Activated CD4-positive, alpha-beta T cell treated with anti-CD3 and anti-CD28 coated beads for 24 hours (primary cell): Measurements from ENCODE around the gene HDDC3.

Experiments
- DNase-seq, 2 donors: peaks; one replicate each; pipeline ENCODE4 v3.0.0-alpha.2; 2020; ENCODE audit warnings: low read depth in 2 of 2

HDDC3 gene

DNA sequence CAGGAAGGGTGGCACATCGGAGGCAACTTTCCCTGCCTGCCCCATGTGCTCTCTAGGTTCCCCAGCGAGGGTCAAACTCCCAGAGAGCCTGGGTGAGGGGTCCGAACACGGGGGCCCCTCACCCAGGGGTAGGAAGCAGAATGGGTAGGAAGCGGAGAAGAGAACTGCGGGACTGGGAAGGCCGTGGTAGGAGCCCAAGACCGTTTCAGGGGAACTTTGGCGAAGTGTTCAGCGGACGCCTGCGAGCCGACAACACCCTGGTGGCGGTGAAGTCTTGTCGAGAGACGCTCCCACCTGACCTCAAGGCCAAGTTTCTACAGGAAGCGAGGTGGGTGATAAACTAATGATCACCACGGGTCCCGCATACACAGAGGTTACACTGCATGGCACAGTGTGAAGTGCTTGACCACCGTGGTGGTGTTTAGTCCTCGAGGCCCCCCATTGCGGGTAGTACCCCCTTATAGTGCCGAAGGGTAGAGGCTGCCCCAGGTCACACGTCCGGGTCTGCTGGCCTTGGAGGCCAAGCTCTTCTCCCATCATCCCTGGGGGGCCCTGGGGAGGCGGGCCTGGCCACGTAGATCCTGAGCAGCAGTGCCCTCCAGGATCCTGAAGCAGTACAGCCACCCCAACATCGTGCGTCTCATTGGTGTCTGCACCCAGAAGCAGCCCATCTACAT is 39.7 kb downstream of the HDDC3 start:
- DNase-seq: no peak

DNA sequence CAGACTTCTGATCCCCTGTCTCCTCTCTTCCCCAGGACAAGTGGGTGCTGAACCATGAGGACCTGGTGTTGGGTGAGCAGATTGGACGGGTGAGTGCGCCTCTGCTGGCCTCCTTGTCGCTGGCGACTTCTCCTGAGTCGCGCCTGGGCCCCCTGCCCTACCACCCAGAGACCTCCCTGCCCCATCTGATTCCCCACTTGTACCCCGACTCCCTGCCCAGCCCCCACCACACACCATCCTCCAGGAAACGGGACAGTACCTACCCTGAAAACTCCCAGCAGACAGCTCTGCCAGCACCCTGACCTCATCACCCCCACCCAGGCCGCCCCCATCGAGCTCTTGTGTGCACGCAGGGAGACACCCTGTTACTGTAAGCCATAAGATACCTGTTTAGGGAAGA is 40.3 kb downstream of the HDDC3 start:
- no peak for DNase-seq

DNA sequence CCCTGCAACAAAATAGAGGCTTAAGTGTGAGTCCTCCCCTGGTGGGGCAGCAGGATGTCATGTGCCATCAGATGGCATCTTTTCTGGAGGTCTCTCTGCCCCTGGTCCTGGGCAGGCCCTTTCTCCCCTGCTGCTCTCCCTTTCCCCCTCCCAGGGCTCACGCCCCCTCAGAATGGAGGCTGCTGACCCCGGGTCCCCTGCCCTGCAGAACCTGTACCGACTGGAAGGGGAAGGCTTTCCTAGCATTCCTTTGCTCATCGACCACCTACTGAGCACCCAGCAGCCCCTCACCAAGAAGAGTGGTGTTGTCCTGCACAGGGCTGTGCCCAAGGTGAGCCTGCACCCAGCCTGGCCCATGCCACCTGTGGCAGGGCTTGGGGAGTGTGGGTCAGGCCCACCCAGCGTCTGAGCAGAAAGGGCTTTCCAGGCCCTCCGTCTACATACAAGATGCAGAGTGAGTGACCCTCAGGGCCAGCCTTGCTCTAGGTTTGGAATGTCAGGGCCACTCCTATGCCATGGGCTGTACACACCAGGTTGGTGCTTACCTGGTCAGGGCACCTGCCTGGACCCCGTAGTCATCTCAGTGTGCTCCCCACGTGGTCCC is 40.9 kb downstream of the HDDC3 start:
- DNase-seq: no peak

DNA sequence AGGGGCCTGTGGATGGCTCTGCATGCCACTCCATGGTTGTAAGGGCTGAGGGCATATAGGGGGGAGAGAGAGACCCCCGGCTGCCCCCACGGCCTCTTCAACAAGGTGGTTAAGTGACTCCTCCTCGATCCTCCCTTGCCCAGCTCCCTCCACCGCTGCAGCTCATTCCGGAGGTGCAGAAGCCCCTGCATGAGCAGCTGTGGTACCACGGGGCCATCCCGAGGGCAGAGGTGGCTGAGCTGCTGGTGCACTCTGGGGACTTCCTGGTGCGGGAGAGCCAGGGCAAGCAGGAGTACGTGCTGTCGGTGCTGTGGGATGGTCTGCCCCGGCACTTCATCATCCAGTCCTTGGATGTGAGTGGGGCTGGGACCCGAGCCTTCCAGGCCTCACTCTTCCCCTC is 41.5 kb downstream of the HDDC3 start:
- DNase-seq: no peak

DNA sequence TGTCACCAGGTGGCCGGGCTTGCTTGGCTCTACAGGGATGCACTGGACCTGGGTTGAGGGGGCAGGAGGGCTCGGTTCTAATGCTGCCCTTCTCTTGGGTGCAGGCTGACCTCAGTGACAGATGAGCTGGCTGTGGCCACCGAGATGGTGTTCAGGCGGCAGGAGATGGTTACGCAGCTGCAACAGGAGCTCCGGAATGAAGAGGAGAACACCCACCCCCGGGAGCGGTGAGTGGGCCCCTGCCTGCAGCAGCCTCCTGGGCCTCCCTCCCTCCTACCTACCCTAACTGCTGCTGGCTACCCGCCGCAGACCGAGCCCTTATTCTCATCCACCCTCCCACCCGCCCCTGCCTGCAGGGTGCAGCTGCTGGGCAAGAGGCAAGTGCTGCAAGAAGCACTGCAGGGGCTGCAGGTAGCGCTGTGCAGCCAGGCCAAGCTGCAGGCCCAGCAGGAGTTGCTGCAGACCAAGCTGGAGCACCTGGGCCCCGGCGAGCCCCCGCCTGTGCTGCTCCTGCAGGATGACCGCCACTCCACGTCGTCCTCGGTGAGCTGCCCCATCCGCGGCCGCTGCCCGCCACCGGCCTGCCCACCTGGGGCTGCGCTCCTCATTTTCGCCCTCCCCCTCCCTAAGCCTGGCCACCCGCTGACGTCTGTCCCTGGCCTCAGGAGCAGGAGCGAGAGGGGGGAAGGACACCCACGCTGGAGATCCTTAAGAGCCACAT is 42.5 kb downstream of the HDDC3 start:
- DNase-seq: no peak

DNA sequence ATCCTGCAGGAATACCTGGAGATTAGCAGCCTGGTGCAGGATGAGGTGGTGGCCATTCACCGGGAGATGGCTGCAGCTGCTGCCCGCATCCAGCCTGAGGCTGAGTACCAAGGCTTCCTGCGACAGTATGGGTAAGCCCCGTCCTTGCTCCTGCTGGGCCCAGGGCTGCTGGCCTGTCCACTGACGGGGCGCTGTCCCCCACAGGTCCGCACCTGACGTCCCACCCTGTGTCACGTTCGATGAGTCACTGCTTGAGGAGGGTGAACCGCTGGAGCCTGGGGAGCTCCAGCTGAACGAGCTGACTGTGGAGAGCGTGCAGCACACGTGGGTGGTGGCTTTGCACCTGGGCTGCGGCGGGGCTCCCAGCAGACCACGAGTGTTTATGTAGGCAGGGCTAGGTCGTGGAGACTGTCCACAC is 43.0 kb downstream of the HDDC3 start:
- no peak for DNase-seq

DNA sequence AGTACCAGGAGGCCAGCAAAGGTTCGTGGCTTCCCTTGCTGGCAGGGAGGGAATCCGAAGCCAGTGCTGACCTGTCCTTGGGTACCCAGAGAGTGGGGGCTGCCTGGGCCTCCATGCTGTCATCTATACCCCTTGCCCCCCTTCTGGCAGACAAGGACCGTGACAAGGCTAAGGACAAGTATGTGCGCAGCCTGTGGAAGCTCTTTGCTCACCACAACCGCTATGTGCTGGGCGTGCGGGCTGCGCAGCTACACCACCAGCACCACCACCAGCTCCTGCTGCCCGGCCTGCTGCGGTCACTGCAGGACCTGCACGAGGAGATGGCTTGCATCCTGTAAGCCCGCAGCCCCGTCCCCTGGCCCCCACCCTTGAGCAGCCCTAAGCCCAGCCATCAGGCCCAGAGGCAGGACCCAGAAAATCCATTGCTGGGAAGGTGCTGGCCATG is 45.3 kb downstream of the HDDC3 start:
- no peak for DNase-seq

DNA sequence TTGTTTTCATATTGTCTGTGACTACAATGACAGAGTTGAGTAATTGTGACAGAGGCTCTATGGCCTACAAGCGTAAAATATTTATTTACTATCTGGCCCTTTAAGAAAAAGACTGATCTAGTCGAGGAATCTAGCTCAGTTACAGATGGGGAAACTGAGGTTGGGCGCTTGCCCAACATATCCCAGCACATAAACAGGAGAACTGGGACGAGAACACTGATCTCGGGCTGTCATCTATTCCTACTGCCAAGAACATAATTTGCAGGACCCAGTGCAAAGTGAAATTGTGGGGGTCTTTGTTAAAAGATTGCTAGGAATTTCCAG is 46.1 kb downstream of the HDDC3 start:
- no peak for DNase-seq

DNA sequence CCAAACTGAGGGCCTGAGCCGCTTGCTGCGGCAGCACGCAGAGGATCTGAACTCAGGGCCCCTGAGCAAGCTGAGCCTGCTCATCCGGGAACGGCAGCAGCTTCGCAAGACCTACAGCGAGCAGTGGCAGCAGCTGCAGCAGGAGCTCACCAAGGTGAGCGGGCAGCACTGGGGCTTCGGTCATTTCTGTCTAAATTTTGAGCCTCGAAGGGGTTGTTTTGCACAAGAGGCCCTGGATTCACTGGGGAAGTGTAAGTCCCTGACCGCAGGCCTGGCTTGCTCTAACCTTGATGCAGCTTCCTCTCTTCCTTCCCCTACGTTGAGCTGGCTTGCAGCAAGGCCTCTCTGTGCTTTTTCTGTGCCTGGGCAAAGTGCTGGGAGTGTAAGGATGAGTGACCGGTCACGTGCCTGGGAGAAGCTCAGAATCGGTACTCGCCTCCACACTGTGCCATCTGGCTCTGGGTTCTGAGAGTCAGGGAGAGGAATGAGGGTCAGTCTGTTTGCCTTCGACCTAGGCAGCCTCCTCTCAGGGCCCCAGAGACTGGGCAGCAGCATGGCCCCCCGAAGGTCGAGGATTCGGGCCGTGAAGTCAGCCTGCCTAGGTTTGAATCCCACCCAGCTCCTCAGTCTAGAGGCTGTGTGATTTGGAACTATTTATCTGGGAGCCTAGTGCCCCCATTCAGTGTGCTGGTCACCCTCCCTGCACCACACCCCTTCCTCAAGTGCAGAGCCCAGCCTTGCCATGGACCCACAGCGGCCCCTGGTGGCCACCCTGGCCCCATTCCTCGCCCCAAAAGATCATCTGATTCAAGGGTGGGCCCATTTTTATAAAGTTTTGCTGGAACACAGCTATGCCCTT is 46.7 kb downstream of the HDDC3 start:
- peak; percentile 79 to 81 for DNase-seq

DNA sequence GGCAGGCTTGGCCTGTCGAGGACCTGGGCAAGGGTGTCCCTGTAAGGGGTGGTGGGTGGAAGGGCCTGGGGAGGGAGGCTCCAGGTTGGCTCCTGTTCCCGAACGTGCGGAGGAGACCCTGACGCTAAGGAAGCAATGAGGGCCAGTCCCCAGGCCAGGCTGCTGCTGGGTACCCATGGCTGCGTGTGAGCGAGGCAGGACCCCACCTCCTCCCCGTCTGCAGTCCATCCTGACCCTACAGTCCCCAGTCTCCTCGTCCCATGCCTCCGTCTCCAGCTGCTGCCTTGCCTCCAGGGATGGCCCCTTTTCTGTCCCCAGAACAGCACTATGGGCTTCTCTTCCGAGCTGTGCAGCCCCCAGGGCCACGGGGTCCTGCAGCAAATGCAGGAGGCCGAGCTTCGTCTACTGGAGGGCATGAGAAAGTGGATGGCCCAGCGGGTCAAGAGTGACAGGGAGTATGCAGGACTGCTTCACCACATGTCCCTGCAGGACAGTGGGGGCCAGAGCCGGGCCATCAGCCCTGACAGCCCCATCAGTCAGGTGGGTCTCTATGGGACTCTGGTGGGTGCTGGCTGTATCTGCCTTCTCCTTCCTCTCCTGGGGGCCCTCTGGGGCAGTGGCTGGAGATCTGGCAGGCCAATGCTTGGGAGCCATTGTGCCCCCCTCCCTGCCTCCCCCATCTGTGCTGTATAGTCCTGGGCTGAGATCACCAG is 47.5 kb downstream of the HDDC3 start:
- DNase-seq: no peak

DNA sequence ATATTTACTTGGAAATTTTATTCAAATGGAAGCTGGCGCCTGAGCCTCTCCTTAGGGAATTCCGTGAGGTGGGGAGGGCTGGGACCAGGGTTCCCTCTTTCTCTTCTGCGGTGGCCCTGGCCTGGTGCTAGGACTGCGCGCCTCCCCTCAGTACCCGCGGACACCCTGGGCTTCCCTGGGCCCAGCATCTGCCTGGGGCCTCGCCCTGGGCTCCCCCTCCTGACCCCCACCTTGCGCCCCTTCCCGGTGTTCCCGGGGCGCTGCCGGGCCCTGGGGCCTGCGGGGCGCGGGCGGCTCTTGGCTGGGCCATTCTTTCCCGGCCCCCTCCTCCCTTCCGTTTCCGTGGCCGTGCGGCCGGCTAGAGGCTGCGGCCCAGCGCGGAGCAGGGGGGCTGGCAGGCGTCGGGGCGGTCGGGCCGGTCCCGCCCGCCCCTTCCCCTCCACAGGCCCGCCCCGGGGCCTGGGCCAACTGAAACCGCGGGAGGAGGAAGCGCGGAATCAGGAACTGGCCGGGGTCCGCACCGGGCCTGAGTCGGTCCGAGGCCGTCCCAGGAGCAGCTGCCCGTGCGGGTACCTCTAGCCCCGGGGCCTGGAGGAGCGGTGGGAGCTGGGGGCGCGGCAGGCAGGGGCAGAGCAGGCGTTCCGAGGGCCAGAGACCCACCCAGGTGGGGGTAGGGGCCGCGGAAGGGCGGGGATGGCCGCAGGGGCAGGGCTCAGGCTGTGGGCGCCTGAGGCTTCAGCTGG is 48.2 kb downstream of the HDDC3 start, which contains the start of gene FES:
TSS of gene FES (plus strand) at position 529 of the 743 bp plus-strand sequence. CDS start 542 bp downstream, outside the sequence.
- DNase-seq: no peak

DNA sequence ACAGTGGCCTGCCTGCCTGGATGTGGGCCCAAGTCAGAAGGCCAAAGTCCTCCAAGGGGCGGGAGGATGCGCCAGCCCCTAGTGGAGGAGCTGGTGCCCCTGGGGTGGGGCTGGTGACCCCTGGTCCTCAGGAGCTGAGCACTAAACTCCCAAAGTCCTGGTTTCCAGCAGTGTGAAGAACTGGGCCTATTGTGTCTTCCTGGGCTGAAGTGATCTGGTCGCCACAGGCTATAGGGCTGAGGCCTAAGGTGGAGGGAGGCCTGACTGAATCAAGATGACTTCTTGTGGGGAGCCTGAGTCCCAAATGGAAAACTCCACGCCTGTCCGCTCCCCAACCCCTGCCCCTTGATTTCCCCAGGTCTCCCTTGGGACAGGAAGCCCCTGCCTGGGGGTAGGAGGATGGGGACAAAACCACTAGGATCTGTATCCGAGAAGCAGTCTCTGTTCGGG is 48.8 kb downstream of the HDDC3 start:
- DNase-seq: no peak

DNA sequence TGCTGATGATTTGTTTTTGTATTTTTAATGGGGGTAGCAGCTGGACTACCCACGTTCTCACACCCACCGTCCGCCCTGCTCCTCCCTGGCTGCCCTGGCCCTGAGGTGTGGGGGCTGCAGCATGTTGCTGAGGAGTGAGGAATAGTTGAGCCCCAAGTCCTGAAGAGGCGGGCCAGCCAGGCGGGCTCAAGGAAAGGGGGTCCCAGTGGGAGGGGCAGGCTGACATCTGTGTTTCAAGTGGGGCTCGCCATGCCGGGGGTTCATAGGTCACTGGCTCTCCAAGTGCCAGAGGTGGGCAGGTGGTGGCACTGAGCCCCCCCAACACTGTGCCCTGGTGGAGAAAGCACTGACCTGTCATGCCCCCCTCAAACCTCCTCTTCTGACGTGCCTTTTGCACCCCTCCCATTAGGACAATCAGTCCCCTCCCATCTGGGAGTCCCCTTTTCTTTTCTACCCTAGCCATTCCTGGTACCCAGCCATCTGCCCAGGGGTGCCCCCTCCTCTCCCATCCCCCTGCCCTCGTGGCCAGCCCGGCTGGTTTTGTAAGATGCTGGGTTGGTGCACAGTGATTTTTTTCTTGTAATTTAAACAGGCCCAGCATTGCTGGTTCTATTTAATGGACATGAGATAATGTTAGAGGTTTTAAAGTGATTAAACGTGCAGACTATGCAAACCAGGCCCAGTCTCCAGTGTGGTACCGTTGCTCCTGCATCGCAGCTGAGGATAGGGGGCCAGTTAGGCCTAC is 49.4 kb downstream of the HDDC3 start:
- DNase-seq: no peak

DNA sequence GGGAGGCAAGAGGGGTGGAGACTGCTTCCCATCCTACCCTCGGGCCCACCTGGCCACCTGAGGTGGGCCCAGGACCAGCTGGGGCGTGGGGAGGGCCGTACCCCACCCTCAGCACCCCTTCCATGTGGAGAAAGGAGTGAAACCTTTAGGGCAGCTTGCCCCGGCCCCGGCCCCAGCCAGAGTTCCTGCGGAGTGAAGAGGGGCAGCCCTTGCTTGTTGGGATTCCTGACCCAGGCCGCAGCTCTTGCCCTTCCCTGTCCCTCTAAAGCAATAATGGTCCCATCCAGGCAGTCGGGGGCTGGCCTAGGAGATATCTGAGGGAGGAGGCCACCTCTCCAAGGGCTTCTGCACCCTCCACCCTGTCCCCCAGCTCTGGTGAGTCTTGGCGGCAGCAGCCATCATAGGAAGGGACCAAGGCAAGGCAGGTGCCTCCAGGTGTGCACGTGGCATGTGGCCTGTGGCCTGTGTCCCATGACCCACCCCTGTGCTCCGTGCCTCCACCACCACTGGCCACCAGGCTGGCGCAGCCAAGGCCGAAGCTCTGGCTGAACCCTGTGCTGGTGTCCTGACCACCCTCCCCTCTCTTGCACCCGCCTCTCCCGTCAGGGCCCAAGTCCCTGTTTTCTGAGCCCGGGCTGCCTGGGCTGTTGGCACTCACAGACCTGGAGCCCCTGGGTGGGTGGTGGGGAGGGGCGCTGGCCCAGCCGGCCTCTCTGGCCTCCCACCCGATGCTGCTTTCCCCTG is 50.2 kb downstream of the HDDC3 start:
- DNase-seq: no peak

DNA sequence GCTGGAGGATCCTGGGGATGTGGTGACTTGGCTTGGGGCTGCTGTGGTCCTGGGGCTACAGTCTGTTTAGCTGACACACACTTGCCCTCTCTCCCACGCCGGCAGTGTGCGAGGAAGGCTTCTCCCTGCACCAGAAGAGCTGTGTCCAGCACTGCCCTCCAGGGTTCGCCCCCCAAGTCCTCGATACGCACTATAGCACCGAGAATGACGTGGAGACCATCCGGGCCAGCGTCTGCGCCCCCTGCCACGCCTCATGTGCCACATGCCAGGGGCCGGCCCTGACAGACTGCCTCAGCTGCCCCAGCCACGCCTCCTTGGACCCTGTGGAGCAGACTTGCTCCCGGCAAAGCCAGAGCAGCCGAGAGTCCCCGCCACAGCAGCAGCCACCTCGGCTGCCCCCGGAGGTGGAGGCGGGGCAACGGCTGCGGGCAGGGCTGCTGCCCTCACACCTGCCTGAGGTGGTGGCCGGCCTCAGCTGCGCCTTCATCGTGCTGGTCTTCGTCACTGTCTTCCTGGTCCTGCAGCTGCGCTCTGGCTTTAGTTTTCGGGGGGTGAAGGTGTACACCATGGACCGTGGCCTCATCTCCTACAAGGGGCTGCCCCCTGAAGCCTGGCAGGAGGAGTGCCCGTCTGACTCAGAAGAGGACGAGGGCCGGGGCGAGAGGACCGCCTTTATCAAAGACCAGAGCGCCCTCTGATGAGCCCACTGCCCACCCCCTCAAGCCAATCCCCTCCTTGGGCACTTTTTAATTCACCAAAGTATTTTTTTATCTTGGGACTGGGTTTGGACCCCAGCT is 51.0 kb downstream of the HDDC3 start:
- no peak for DNase-seq

DNA sequence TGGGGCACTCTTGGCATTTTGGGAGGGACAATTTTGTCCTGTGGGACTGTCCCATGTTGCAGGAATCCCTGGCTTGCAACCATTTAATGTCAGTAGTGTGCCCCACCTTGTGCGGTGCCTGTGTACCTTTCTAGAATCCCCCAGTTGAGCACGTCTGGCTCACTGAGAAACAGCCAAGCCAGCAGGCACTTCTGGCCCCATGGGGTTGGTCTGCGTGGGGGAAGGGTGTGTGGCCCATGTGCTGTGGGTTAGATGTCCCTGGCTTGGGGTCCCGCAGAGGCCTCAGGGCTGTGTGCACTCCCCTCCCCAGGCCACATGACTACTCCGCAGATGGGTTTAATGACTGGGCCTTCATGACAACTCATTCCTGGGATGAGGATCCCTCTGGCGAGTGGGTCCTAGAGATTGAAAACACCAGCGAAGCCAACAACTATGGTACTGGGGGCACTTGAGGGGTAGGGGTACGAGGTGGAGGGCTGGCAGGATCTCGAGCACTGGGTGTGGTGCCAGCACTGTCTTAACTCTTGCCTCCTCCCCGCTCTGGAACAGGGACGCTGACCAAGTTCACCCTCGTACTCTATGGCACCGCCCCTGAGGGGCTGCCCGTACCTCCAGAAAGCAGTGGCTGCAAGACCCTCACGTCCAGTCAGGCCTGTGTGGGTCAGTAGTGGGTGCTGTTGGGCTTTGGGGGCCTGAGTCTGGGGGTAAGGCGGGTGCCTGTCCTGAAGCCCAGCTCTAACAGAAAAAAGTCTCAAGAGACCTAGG is 51.8 kb downstream of the HDDC3 start:
- DNase-seq: no peak
